ENCODE results near the gene HARS1.

HARS1 gene

DNA sequence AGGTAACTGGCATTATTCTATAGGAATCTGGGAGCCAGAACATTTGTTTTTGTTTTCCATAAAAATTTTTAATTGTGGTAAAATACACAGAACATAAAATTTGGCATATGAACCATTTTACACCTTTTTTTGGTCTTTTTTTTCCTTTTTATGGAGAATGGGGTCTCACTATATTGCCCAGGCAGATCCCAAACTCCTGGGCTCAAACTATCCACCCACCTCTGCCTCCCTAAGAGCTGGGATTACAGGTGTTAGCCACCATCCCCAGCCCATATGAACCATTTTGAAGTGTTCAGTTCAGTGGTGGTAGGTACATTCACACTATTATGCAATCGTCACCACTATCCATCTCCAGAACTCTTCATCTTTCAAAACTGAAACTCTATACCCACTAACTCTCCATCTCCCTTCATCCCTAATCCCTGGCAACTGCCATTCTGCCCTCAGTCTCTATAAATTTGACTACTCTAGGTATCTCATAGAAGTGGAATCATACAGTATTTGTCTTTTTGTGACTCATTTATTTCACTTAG is 22.5 kb upstream of the HARS1 start:
- TF ChIP-seq ZFX (IDR thresholded peaks at IDR 0.05; ENCODE audit: borderline replicate concordance), result no peak
- TF ChIP-seq, protein P1, sequence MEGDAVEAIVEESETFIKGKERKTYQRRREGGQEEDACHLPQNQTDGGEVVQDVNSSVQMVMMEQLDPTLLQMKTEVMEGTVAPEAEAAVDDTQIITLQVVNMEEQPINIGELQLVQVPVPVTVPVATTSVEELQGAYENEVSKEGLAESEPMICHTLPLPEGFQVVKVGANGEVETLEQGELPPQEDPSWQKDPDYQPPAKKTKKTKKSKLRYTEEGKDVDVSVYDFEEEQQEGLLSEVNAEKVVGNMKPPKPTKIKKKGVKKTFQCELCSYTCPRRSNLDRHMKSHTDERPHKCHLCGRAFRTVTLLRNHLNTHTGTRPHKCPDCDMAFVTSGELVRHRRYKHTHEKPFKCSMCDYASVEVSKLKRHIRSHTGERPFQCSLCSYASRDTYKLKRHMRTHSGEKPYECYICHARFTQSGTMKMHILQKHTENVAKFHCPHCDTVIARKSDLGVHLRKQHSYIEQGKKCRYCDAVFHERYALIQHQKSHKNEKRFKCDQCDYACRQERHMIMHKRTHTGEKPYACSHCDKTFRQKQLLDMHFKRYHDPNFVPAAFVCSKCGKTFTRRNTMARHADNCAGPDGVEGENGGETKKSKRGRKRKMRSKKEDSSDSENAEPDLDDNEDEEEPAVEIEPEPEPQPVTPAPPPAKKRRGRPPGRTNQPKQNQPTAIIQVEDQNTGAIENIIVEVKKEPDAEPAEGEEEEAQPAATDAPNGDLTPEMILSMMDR (IDR thresholded peaks at IDR 0.05), result no peak
- H3K27ac ChIP-seq, result no peak overlapping the region

DNA sequence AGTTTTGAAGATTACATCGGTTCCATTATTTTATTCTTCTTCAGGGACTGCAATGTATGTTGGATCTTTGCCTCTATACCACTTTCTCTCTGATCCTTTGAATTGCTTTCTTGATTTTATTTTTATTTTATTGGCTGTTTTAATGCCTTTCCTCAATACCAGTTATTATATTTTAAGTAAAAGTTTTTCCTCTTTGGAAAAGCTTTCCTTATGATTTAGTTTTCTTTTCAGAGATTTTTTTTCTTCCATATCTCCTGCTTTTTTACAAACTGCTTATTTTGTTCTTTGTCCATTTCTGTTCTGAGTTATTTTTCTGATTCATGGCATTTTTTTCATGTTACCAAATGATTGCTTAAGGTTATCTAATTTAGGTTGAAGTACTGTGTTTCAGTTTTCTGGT is 20.6 kb upstream of the HARS1 start:
- TF ChIP-seq, protein P1 (IDR thresholded peaks at IDR 0.05), result no peak
- TF ChIP-seq ZFX (IDR thresholded peaks at IDR 0.05; ENCODE audit: borderline replicate concordance), result no peak
- H3K27ac ChIP-seq, result peak overlapping the region; percentile 94

DNA sequence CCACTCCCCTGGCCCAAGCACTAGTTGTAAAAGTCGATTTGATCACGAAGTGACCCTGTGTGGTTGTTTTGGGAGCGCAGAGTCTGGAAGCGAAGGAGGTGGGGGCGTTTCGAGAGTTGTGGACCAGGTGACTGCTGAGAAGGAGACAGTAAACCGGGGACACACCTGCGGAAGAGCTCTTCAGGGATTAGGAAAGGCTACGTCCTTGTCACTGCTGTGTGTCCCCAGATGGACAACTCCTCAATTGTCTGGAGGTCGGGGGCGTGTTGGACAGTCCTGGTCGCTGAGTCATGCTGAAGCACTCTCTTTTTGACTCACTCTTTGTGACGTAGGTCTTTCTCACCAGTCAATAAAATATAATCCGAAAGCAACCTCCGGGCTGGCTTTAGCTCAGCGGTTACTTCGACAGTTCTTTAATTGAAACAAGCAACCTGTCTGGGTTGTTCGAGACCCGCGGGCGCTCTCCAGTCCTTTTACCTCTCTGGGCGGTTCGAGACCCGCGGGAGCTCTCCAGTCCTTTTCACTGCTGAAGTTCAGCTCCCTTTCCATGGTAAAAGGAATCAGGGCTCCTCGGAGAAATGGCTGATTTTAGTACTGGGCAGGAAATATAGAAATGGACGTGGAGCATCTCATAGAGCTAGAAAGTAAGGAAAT is 19.9 kb upstream of the HARS1 start:
- no peak for TF ChIP-seq ZFX (IDR thresholded peaks at IDR 0.05; ENCODE audit: borderline replicate concordance)
- TF ChIP-seq, protein P1 (IDR thresholded peaks at IDR 0.05), result no peak
- peak overlapping the region; percentile 94 for H3K27ac ChIP-seq

DNA sequence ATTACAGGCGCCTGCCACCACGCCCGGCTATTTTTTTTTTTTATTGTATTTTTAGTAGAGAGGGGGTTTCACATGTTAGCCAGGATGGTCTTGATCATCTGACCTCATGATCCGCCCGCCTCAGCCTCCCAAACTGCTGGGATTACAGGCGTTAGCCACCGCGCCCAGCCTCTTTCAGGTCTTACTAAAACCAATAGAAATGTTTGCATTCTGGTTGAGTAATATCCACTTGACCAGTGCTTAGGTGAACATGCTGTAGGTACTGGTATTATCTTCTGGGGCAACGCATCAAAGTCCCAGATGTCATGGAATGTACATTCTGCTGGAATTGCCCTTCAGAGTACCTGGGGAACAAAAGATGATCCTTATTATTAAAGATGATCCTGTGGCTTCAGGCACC is 17.6 kb upstream of the HARS1 start:
- H3K27ac ChIP-seq, result peak overlapping the region; percentile 23; the same call in 1 of the 2 replicates

DNA sequence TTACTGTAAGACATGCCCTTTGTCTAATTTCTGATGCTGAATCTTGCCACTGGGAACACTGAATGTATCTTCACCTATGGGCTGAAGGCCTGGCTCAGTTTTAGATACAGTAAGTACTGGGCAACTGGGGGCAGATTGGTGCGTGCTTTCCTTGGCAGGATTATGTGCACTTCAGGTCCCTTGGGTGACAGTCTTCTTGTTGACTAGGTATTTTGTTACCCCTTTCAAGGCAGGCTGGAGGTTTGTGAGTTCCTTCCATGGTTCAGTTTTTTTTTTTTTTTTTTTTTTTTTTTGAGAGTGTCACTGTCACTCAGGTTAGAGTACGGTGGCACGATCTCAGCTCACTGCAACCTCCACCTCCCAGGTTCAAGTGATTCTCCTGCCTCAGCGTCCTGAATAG is 16.6 kb upstream of the HARS1 start:
- H3K27ac ChIP-seq, result 0 out of 2 replicates have a peak overlapping the region, but pooled peaks have one; percentile 20
- no peak for TF ChIP-seq ZFX (IDR thresholded peaks at IDR 0.05; ENCODE audit: borderline replicate concordance)
- TF ChIP-seq, protein P1 (IDR thresholded peaks at IDR 0.05), result no peak

DNA sequence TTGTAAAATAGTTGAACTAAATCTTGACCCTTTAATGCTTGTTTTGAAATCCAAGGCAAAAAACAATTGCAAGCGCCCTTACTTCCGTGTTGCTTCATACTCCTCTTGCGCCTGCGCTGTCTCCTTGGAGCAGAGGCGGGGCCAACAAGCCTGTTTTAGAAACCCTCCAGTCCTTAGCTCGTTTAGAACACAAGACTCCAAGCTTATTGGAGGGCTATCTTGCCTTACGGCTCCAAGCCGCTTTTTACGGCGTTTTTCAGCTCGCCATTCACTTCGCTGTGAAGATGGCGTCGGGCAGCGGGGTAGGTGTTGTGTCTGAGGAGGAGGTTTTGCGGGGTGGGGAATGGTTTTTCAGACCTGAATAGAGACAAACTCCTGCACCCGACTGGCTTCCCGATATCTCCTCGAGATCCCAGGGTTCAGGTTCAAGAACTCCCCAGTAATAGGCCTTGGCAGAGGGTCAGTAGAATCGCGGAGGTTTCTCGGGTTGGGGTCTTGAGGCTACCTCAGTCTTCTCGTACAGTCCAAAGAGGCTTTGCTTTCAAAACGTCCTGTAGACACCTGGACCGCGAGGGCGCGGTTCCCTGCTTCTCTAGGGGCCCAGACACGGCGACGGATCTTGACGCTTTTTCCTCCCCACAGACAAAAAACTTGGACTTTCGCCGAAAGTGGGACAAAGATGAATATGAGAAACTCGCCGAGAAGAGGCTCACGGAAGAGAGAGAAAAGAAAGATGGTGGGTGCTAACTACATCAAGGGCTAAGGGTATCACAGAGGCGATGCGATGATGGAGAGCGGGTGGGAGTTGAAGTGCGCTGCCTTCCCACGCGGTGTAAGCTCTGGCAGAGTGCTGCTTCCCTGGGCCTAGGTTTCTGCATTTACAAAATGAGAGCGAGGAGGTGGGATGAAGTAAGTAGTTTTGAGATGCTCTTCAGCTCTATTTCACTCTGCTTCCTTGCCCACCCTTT is 9.3 kb upstream of the HARS1 start, which contains the start of gene ZMAT2:
TSS of gene ZMAT2 (plus strand) at position 271 of the 968 bp plus-strand sequence. CDS start at position 285, 14 bp downstream.
- TF ChIP-seq ZFX (IDR thresholded peaks at IDR 0.05; ENCODE audit: borderline replicate concordance), result no peak
- TF ChIP-seq, protein P1 (IDR thresholded peaks at IDR 0.05), result no peak
- H3K27ac ChIP-seq, result peak within 1 kb of the TSS; percentile 49

DNA sequence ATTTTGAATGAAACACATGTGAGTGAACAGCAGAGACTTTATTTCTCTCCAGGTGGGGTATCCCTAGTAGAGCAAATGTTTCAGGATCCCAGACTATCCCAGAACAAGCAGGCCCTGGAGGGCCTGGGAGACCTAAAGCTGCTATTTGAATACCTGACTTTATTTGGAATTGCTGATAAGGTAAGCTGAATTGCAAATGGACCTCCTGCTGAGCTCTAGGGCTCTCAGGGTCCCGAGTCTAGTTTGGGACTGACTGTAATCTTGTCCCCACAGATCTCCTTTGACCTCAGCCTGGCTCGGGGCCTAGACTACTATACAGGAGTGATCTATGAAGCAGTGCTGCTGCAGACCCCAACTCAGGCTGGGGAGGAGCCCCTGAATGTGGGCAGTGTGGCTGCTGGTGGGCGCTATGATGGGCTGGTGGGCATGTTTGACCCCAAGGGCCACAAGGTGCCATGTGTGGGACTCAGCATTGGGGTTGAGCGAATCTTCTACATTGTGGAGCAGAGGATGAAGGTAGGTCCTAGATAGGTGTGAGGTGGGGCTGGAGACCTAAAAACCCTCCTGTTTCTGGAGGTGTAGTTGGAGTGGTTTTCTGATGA is 5.8 kb upstream of the HARS1 start:
- TF ChIP-seq, protein P1 (IDR thresholded peaks at IDR 0.05), result no peak
- no peak for TF ChIP-seq ZFX (IDR thresholded peaks at IDR 0.05; ENCODE audit: borderline replicate concordance)
- H3K27ac ChIP-seq, result no peak overlapping the region

All from 22Rv1 (cell line).